PC-3 (cell line): Measurements from ENCODE around the gene STXBP5.

Experiments used
- EZH2 ChIP-seq: fragments of 300-600 bp; sonication (generic); IDR thresholded peaks from one replicate; pipeline ENCODE4 v1.6.1; 2017; ENCODE audit warnings: antibody characterized with exemption, mild to moderate bottlenecking, low read length; ENCODE audit not compliant: unreplicated experiment
- EZH2phosphoT487 ChIP-seq: fragments of 300-600 bp; sonication (generic); IDR thresholded peaks from 2 replicates; pipeline ENCODE4 v1.6.1; 2018; ENCODE audit warnings: mild to moderate bottlenecking, antibody characterized with exemption, low read length, borderline replicate concordance
- TF ChIP-seq, protein P1 (sequence below): fragments of 300-600 bp; sonication (generic); conservative IDR thresholded peaks from 2 replicates; pipeline ENCODE4 v1.5.1; 2017; ENCODE audit warnings: antibody characterized with exemption, low read depth, mild to moderate bottlenecking, low read length

DNA sequence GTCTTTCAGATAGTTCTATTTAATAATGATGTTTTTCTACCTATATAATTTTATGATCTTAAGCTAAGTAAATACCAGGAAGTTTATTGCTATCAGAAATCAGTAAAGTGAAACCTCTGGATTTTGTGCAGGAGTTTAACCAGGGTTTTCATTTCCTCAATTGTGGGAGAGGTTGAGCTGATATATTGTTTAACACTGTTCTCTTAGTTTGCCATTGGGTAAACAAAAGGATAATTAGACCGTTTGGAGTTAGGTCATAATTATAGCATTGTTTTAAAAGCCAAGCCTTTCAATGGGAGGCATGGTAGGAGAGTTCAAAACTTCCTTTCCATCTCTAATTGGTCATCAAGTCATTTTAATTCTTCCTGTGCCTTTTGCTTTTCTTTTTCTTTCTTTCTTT lies 58.7 kb downstream of the STXBP5 start:
- TF ChIP-seq, protein P1, sequence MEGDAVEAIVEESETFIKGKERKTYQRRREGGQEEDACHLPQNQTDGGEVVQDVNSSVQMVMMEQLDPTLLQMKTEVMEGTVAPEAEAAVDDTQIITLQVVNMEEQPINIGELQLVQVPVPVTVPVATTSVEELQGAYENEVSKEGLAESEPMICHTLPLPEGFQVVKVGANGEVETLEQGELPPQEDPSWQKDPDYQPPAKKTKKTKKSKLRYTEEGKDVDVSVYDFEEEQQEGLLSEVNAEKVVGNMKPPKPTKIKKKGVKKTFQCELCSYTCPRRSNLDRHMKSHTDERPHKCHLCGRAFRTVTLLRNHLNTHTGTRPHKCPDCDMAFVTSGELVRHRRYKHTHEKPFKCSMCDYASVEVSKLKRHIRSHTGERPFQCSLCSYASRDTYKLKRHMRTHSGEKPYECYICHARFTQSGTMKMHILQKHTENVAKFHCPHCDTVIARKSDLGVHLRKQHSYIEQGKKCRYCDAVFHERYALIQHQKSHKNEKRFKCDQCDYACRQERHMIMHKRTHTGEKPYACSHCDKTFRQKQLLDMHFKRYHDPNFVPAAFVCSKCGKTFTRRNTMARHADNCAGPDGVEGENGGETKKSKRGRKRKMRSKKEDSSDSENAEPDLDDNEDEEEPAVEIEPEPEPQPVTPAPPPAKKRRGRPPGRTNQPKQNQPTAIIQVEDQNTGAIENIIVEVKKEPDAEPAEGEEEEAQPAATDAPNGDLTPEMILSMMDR = no peak
- no peak for TF ChIP-seq EZH2
- TF ChIP-seq EZH2phosphoT487 = no peak
